ENCODE measurements around the gene PAK5. TPM values are rescaled to one million over a fixed set of nuclear protein-coding genes. Genes with fewer than 3 reads are reported as not detected.

Gene PAK5
- total and polyA plus RNA-seq, 2 experiments from 2014 or later = 0.57 to 1.1 TPM

DNA sequence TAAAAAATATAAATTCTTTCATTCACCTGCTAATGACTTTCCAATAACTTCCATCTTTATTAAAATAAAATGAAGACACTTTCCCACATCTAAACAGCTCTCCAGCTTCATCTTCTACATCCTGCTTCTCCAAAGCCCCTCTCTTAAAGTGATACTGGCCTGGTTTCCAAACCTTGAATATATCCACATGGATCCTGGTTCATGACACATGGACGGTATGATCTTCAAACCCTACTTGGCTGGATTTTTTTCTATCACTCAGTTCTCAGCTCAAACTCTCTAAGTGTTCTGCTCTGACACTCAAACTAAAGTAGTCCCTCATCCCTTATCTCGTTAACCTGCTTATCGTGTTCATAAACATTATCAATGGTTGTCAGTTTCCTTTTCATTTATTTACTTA is 128.2 kb downstream of the PAK5 start (continued):
- TF ChIP-seq, protein P1, sequence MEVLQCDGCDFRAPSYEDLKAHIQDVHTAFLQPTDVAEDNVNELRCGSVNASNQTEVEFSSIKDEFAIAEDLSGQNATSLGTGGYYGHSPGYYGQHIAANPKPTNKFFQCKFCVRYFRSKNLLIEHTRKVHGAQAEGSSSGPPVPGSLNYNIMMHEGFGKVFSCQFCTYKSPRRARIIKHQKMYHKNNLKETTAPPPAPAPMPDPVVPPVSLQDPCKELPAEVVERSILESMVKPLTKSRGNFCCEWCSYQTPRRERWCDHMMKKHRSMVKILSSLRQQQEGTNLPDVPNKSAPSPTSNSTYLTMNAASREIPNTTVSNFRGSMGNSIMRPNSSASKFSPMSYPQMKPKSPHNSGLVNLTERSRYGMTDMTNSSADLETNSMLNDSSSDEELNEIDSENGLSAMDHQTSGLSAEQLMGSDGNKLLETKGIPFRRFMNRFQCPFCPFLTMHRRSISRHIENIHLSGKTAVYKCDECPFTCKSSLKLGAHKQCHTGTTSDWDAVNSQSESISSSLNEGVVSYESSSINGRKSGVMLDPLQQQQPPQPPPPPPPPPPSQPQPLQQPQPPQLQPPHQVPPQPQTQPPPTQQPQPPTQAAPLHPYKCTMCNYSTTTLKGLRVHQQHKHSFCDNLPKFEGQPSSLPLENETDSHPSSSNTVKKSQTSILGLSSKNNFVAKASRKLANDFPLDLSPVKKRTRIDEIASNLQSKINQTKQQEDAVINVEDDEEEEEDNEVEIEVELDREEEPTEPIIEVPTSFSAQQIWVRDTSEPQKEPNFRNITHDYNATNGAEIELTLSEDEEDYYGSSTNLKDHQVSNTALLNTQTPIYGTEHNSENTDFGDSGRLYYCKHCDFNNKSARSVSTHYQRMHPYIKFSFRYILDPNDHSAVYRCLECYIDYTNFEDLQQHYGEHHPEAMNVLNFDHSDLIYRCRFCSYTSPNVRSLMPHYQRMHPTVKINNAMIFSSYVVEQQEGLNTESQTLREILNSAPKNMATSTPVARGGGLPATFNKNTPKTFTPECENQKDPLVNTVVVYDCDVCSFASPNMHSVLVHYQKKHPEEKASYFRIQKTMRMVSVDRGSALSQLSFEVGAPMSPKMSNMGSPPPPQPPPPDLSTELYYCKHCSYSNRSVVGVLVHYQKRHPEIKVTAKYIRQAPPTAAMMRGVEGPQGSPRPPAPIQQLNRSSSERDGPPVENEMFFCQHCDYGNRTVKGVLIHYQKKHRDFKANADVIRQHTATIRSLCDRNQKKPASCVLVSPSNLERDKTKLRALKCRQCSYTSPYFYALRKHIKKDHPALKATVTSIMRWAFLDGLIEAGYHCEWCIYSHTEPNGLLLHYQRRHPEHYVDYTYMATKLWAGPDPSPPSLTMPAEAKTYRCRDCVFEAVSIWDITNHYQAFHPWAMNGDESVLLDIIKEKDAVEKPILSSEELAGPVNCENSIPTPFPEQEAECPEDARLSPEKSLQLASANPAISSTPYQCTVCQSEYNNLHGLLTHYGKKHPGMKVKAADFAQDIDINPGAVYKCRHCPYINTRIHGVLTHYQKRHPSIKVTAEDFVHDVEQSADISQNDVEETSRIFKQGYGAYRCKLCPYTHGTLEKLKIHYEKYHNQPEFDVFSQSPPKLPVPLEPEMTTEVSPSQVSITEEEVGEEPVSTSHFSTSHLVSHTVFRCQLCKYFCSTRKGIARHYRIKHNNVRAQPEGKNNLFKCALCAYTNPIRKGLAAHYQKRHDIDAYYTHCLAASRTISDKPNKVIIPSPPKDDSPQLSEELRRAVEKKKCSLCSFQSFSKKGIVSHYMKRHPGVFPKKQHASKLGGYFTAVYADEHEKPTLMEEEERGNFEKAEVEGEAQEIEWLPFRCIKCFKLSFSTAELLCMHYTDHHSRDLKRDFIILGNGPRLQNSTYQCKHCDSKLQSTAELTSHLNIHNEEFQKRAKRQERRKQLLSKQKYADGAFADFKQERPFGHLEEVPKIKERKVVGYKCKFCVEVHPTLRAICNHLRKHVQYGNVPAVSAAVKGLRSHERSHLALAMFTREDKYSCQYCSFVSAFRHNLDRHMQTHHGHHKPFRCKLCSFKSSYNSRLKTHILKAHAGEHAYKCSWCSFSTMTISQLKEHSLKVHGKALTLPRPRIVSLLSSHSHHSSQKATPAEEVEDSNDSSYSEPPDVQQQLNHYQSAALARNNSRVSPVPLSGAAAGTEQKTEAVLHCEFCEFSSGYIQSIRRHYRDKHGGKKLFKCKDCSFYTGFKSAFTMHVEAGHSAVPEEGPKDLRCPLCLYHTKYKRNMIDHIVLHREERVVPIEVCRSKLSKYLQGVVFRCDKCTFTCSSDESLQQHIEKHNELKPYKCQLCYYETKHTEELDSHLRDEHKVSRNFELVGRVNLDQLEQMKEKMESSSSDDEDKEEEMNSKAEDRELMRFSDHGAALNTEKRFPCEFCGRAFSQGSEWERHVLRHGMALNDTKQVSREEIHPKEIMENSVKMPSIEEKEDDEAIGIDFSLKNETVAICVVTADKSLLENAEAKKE (CRISPR knock-in tag; IDR thresholded peaks at IDR 0.05) = no peak

DNA sequence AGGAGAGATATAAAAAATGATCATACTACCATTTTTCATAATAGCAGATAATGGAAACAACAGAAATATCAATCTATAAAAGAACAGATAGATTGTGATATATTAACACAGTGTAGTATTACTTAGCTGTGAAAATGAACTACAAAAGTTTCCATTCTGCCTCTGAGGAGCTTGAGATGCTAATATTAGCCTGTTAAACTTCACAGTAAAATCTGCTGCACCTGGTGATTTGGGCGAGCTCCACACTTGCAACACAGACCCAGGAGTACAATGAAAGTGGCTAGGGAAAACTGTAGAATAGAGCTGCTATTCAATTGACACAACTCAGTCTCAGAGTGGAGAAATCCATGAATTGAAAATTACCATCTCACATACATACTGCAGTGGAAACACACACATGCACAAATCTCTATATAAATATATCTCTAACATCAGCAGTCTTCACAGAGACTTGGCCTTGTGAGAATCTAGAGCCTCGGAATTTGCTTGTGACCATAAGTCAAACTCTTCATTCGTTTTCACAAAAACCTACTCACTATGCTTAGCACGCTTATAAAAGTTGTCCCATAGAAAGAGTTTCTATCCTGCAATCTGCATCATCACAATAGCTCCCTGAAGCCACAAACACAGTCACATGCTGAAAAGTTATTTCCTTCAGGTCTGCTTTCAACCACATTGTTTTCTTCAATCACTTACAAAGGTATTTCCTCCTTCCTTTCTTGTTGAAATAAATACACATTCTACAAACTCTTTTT is 133.0 kb downstream of the PAK5 start:
- Histone ChIP-seq H3K79me2 (replicated peaks; ENCODE audit: insufficient read depth) (no peaks in the 10 kb centered on the region), H3K4me2 (no peak overlapping the region), H3K4me3 (no peak overlapping the region), H3K9me2 (ENCODE audit: insufficient read depth) (no peaks in the 10 kb centered on the region; the same call in 1 of the 2 replicates), H3K36me3 (ENCODE audit: insufficient read depth) (no peaks in the 10 kb centered on the region), H3K27ac (ENCODE audit: low read depth) (no peak overlapping the region), H3K27me3 (ENCODE audit: insufficient read depth) (no peaks in the 10 kb centered on the region), H3K4me1 (ENCODE audit: insufficient read depth) (0 out of 2 replicates have a peak, but pooled peaks cover 5% of the 10 kb centered on the region), H2AFZ (no peak overlapping the region), H3F3A (replicated peaks; ENCODE audit: low read depth) (no peaks in the 10 kb centered on the region), H4K20me1 (replicated peaks; ENCODE audit: insufficient read depth) (no peaks in the 10 kb centered on the region; the same call in 1 of the 2 replicates)
- Mint-ChIP-seq H3K4me1 (no peaks in the 10 kb centered on the region), H3K27ac (no peak overlapping the region; the same call in 1 of the 2 replicates), H3K27me3 (ENCODE audit: insufficient read depth, low read depth, poor library complexity) (no peaks in the 10 kb centered on the region), H3K36me3 (ENCODE audit: low read depth) (no peaks in the 10 kb centered on the region), H3K4me3 (no peak overlapping the region), H3K9me3 (no peaks in the 10 kb centered on the region)
- DNase-seq (ENCODE audit: low spot score) (no peak), ATAC-seq (no peak)
- TF ChIP-seq EZH2 (IDR thresholded peaks at IDR 0.05; ENCODE audit: low read depth, unreplicated experiment) (no peak), STAT1 (IDR thresholded peaks at IDR 0.05; ENCODE audit: unreplicated experiment) (no peak), NANOG (IDR thresholded peaks at IDR 0.05; ENCODE audit: borderline replicate concordance) (no peak), JUNB (IDR thresholded peaks at IDR 0.05; ENCODE audit: unreplicated experiment) (no peak), ZNF331 (CRISPR knock-in tag; IDR thresholded peaks at IDR 0.05; ENCODE audit: low read depth) (no peak), POLR2AphosphoS5 (IDR thresholded peaks at IDR 0.05; ENCODE audit: low read depth) (no peak), EZH2phosphoT487 (IDR thresholded peaks at IDR 0.05; ENCODE audit: unreplicated experiment) (no peak)
- TF ChIP-seq, protein P2, sequence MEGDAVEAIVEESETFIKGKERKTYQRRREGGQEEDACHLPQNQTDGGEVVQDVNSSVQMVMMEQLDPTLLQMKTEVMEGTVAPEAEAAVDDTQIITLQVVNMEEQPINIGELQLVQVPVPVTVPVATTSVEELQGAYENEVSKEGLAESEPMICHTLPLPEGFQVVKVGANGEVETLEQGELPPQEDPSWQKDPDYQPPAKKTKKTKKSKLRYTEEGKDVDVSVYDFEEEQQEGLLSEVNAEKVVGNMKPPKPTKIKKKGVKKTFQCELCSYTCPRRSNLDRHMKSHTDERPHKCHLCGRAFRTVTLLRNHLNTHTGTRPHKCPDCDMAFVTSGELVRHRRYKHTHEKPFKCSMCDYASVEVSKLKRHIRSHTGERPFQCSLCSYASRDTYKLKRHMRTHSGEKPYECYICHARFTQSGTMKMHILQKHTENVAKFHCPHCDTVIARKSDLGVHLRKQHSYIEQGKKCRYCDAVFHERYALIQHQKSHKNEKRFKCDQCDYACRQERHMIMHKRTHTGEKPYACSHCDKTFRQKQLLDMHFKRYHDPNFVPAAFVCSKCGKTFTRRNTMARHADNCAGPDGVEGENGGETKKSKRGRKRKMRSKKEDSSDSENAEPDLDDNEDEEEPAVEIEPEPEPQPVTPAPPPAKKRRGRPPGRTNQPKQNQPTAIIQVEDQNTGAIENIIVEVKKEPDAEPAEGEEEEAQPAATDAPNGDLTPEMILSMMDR (conservative IDR thresholded peaks at IDR 0.05; ENCODE audit: low read depth in 2 of 2) = no peak
- TF ChIP-seq, protein P3, sequence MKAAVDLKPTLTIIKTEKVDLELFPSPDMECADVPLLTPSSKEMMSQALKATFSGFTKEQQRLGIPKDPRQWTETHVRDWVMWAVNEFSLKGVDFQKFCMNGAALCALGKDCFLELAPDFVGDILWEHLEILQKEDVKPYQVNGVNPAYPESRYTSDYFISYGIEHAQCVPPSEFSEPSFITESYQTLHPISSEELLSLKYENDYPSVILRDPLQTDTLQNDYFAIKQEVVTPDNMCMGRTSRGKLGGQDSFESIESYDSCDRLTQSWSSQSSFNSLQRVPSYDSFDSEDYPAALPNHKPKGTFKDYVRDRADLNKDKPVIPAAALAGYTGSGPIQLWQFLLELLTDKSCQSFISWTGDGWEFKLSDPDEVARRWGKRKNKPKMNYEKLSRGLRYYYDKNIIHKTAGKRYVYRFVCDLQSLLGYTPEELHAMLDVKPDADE (IDR thresholded peaks at IDR 0.05) = no peak
